GM23248 (cell line): ENCODE data around the gene ZNF526. TPM values are rescaled to one million over a fixed set of nuclear protein-coding genes. Genes with fewer than 3 reads are reported as not detected.

Source experiments
- DNase-seq: peaks from one replicate; pipeline ENCODE4 v3.0.0-alpha.2; 2015
- H2AFZ ChIP-seq: fragments of 200-600 bp; sonication (generic); 2 replicates; pipeline ENCODE4 v1.6.1; 2016; ENCODE audit warnings: antibody characterized with exemption
- H3F3A ChIP-seq: fragments of 200-600 bp; sonication (generic); 2 replicates; pipeline ENCODE4 v1.6.1; 2016; ENCODE audit warnings: mild to moderate bottlenecking, antibody characterized with exemption, mixed run types; ENCODE audit not compliant: insufficient read depth
- H3K27ac ChIP-seq: fragments of 200-600 bp; sonication (generic); 2 replicates; pipeline ENCODE4 v1.5.1; 2016; ENCODE audit warnings: mild to moderate bottlenecking
- H3K27me3 ChIP-seq: fragments of 200-600 bp; sonication (generic); replicated peaks from 2 replicates; pipeline ENCODE4 v1.6.1; 2016; ENCODE audit warnings: mild to moderate bottlenecking; ENCODE audit not compliant: insufficient read depth
- H3K36me3 ChIP-seq: fragments of 200-600 bp; sonication (generic); 2 replicates; pipeline ENCODE4 v1.6.1; 2016; ENCODE audit warnings: low read depth, mild to moderate bottlenecking
- H3K4me1 ChIP-seq: fragments of 200-600 bp; sonication (generic); 2 replicates; pipeline ENCODE4 v1.6.1; 2016; ENCODE audit warnings: mild to moderate bottlenecking; ENCODE audit not compliant: insufficient read depth
- H3K4me2 ChIP-seq: fragments of 200-600 bp; sonication (generic); one replicate; pipeline ENCODE4 v1.6.1; 2016; ENCODE audit warnings: mild to moderate bottlenecking; ENCODE audit not compliant: unreplicated experiment
- H3K4me3 ChIP-seq: fragments of 200-600 bp; sonication (generic); 2 replicates; pipeline ENCODE4 v1.5.1; 2016; ENCODE audit warnings: mild to moderate bottlenecking
- H3K79me2 ChIP-seq: fragments of 200-600 bp; sonication (generic); 2 replicates; pipeline ENCODE4 v1.6.1; 2016; ENCODE audit warnings: mild to moderate bottlenecking; ENCODE audit not compliant: insufficient read depth
- H3K9ac ChIP-seq: fragments of 200-600 bp; sonication (generic); 2 replicates; pipeline ENCODE4 v1.6.1; 2016; ENCODE audit warnings: mild to moderate bottlenecking
- H3K9me2 ChIP-seq: fragments of 200-600 bp; sonication (generic); 2 replicates; pipeline ENCODE4 v1.6.1; 2016; ENCODE audit warnings: mixed run types, mild to moderate bottlenecking, moderate library complexity; ENCODE audit not compliant: insufficient read depth
- H3K9me3 ChIP-seq: fragments of 200-600 bp; sonication (generic); one replicate; pipeline ENCODE4 v1.6.1; 2017; ENCODE audit warnings: low read depth
- H4K20me1 ChIP-seq: fragments of 200-600 bp; sonication (generic); 2 replicates; pipeline ENCODE4 v1.6.0; 2016; ENCODE audit not compliant: insufficient read depth
- EZH2 ChIP-seq: fragments of 200-600 bp; sonication (generic); IDR thresholded peaks from 2 replicates; pipeline ENCODE4 v1.6.1; 2018; ENCODE audit warnings: antibody characterized with exemption, mild to moderate bottlenecking; ENCODE audit not compliant: insufficient read depth, poor library complexity, severe bottlenecking
- EZH2phosphoT487 ChIP-seq: fragments of 200-600 bp; sonication (generic); IDR thresholded peaks from 2 replicates; pipeline ENCODE4 v1.6.1; 2018; ENCODE audit warnings: antibody characterized with exemption, moderate library complexity, mild to moderate bottlenecking, low read depth; ENCODE audit not compliant: insufficient read depth
- whole genome bisulfite sequencing, 2 experiments: methylation state at CpG; one replicate each; pipeline ENCODE4 v1.1.6; 2015 to 2017; ENCODE audit warnings: low lambda C conversion rate in 2 of 2, low coverage in 1 of 2; ENCODE audit errors: missing lambda C conversion rate in 2 of 2; 5-methylcytosine and 5-hydroxymethylcytosine counted together
- in situ Hi-C: fragments of 300-500 bp; cut with MboI; formaldehyde crosslinking; loops from 2 replicates; pipeline ENCODE4 v1.15.0; 2020
- polyA plus RNA-seq: library from polyadenylated mRNA; unstranded; fragments of >200 nt; fragmentation: Nextera tagmentation; extraction: Ambion mirVana; gene quantifications from 2 replicates; pipeline ENCODE4 v1.2.1, GENCODE V29; 2016
- total RNA-seq: library from RNA; depleted of rRNA; stranded (reverse); fragments of >200 nt; shearing (Covaris generic); gene quantifications from 2 replicates; pipeline ENCODE4 v1.2.3, GENCODE V29; 2014

The ZNF526 gene
- total and polyA plus RNA-seq, 2 experiments from 2014 or later, result 7.8 to 10.2 TPM

DNA sequence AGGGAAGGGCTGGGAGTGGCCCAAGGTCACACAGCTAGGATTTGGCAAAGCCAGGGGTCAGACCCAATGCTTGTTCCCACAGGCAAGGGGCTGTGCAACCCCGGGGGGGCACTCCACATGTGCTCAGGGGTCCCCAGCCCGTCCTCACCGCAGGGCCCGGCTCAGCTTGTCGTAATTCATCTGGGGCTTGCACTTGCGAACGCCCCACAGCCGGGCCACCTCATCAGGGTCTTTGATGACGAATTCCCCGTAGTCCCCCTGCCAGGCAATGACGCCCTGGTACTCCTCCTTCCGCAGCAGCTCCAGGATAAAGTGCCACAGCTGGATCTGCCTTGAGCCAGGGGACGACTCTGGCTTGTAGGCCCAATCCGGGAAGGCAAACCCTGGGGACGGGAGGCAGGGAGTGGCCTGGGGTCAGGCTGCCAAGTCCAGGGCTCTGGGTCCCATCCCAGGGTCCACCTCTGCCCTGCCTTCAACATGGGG lies 30.1 kb downstream of the ZNF526 start:
- Histone ChIP-seq H3K9me2 (no peaks in the 10 kb centered on the region), H3F3A (peaks cover 26% of the 10 kb centered on the region), H3K27me3 (no peaks in the 10 kb centered on the region), H3K4me3 (peak overlapping the region; percentile 63), H3K4me1 (peaks cover 37% of the 10 kb centered on the region), H2AFZ (no peak overlapping the region), H4K20me1 (no peaks in the 10 kb centered on the region), H3K9me3 (no peaks in the 10 kb centered on the region), H3K27ac (peak overlapping the region; percentile 94), H3K9ac (peak overlapping the region; percentile 77), H3K36me3 (no peaks in the 10 kb centered on the region), H3K4me2 (peak overlapping the region; percentile 73), H3K79me2 (peaks cover 68% of the 10 kb centered on the region)
- peak; percentile 35 for DNase-seq
- in situ Hi-C loops, result no loop called here
- WGBS, 2 experiments, result 19 to 31% methylated on average over 14 of the region's 15 CpGs
- no peak for TF ChIP-seq EZH2phosphoT487
- no peak for TF ChIP-seq EZH2

DNA sequence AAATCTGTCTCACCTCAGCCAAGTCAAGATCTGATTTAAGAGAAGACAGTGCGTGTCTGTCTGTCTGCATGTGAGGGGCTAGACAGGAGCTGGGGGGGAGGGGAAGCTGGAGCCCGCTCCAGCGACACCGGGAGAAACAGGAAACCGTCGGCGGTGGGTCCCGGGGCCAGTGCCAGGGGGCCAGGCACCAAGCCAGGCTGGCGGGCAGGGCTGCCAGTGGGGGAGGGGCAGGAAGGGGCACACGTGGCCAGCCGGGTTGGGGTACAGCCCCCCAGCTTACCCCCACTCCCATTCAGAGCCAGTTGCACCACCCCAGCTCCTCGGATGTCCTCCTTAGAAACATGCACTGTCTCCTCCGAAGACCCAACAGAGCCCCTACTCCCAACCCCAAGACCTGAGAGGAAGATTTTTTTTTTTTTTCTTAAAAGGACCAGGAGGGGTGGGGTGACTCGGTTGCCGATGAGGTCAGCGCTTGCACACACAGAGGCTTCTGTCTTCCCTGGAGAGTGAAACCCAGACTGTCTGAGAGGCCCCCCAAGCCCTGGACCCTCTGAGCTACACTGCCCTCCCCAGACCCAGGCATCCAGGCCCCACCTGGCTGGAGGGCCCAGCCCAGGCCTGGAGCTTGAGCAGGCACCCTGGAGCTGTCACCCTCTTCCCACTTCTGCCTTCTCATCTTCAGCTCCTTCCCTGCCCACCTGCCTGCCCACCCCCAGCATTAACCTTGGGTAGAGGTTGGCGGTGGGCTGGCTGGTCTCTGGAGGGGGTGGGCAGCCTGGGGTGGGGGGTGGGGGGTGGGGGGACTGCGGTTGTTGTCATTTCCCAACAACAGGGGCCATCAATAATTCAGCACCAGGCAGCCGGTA lies 30.8 kb downstream of the ZNF526 start:
- no peak for TF ChIP-seq EZH2
- peak; percentile 86 for DNase-seq
- Histone ChIP-seq H3K9ac (peak overlapping the region; percentile 77), H3K36me3 (no peaks in the 10 kb centered on the region), H3K9me3 (no peaks in the 10 kb centered on the region), H3F3A (peaks cover 20% of the 10 kb centered on the region), H3K4me3 (peak overlapping the region; percentile 83), H3K4me1 (peaks cover 33% of the 10 kb centered on the region), H2AFZ (no peak overlapping the region), H3K79me2 (peaks cover 68% of the 10 kb centered on the region), H3K9me2 (no peaks in the 10 kb centered on the region), H3K4me2 (peak overlapping the region; percentile 73), H3K27me3 (no peaks in the 10 kb centered on the region), H4K20me1 (no peaks in the 10 kb centered on the region), H3K27ac (peak overlapping the region; percentile 94)
- WGBS, 2 experiments, result 3 to 5% methylated on average over 16 to 19 of the region's 19 CpGs
- in situ Hi-C loops, result no loop called here

DNA sequence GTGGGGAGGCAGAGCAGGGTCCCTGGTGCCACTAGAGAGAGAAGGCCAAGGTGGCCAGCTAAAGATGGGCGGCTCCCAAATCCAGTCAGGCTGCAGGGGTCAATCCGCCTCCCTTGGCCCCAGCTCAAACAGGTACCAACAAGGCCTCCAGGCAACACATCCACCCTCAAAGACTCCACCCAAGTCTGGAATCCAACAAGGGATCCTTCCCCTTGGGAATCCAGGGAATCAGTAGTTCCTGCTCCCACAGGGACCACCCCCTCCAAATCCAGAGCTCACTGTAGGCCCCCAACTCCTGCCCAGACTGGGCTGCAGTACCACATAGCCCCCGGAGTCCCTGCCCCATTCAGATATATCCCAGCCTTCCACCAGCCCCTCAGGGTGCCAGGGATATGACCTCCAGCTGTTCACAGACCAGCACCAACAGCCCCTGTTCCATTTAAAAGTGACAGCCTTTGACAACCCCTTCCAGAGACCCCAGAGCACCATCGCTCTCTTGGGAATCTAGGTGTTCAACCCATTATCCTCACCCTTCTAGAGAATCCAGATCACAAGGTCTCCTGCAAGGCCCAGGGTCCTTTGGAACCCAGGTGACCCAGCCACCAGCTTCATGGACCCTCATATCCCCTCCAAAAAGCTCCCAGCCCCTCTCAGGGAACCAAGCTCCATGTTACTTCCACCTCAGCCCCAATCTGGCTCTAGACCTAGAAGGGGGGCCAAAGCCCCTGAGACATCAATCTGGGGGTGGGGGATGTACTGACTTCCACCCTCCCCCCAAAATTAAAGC lies 31.7 kb downstream of the ZNF526 start:
- Histone ChIP-seq H3K27me3 (no peaks in the 10 kb centered on the region), H4K20me1 (no peaks in the 10 kb centered on the region), H3K79me2 (peaks cover 68% of the 10 kb centered on the region), H3K9me2 (no peaks in the 10 kb centered on the region), H2AFZ (no peak overlapping the region), H3K4me2 (peak overlapping the region; percentile 93), H3K36me3 (no peaks in the 10 kb centered on the region), H3K9me3 (no peaks in the 10 kb centered on the region), H3K4me1 (peaks cover 29% of the 10 kb centered on the region), H3K9ac (peak overlapping the region; percentile 95), H3K27ac (peak overlapping the region; percentile 94), H3K4me3 (peak overlapping the region; percentile 83), H3F3A (peaks cover 17% of the 10 kb centered on the region)
- in situ Hi-C loops, result no loop called here
- DNase-seq, result no peak
- TF ChIP-seq EZH2phosphoT487 (no peak), EZH2 (no peak)
- WGBS, 2 experiments, result 68 to 71% methylated on average over 3 to 4 of the region's 4 CpGs

DNA sequence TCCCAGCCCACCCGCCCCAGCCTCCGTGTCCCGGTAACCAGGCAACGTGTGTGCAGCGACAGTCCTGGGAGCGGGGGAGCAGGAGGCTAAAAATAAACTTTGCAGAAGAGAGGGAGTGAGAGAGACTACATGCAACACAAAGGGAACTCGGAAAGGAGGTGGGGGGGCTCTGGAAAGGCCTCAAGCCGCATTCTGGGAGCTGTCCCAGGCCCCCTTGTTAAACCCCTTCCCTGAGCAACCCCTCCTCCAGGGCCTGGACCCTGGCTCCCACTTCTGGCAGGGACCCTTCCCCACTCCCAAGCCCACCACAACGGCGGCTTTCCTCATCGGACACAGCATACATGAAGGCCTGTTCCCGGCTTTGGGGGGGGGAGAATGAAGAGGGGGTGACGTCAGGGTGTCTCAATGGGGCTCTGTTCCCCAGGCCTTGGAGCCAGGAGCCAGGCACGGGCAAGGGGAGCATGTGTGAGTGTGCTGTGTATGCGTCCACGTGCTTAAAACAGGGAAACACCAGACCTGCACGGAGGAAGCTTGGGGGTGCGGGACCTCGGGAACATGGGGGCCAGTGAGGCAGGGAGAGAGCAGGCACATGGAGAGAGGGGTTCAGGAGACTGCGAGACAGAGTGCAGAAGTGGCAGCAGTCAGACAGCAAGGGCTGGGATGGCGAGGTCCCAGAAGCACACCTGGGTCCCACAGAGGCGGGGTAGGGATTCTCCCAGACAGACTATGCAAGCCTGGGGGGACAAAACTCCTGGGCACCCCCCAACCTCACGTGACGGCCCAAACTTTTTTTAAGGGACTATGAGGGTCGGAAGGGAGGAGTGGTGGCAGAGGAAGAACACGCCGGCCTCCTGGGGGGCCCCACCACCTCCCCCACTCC lies 32.5 kb downstream of the ZNF526 start:
- Histone ChIP-seq H3K9ac (peak overlapping the region; percentile 95), H2AFZ (no peak overlapping the region), H4K20me1 (no peaks in the 10 kb centered on the region), H3K79me2 (peaks cover 68% of the 10 kb centered on the region), H3F3A (peaks cover 13% of the 10 kb centered on the region), H3K9me2 (no peaks in the 10 kb centered on the region), H3K27me3 (no peaks in the 10 kb centered on the region), H3K36me3 (no peaks in the 10 kb centered on the region), H3K9me3 (no peaks in the 10 kb centered on the region), H3K4me1 (peaks cover 23% of the 10 kb centered on the region), H3K27ac (peak overlapping the region; percentile 94), H3K4me2 (peak overlapping the region; percentile 93), H3K4me3 (peak overlapping the region; percentile 83)
- TF ChIP-seq EZH2, result no peak
- TF ChIP-seq EZH2phosphoT487, result no peak
- DNase-seq, result peak; percentile 87
- 2 to 3% methylated on average over 20 to 27 of the region's 27 CpGs for WGBS, 2 experiments
- in situ Hi-C loops, result no loop called here
